ENCODE measurements around the gene PEX10.
"Not testable (repeated sequence)": the region's sequence is repeated elsewhere in the genome, so short reads cannot be mapped to it uniquely, and the experiment has no call there.

The PEX10 gene

GRCh38 chr1:2412395-2412772, at the start of gene PEX10:
Gene PEX10, minus strand, starts transcription at chr1:2412564. Its CDS starts 62 bp downstream, at chr1:2412502.
- peak within 1 kb of the TSS; percentile 87 to 89 for H3K4me3 ChIP-seq (replicated peaks in 1 of 2; ENCODE audit: low read depth in 2 of 2, low read length in 2 of 2)
- DNase-seq (ENCODE audit: low read depth in 2 of 2), result peak; percentile 95 to 96
- TF ChIP-seq CTCF (IDR thresholded peaks at IDR 0.05; ENCODE audit: low read depth, low read length), result no peak

- no peak for TF ChIP-seq CTCF (IDR thresholded peaks at IDR 0.05; ENCODE audit: low read depth, low read length)
- H3K4me3 ChIP-seq (replicated peaks in 1 of 2; ENCODE audit: low read depth in 2 of 2, low read length in 2 of 2), result no peak overlapping the region
- DNase-seq (ENCODE audit: low read depth in 2 of 2), result no peak
Measured at GRCh38 chr1:2460996-2461751, 48.8 kb upstream of the PEX10 start.

GRCh38 chr1:2460203-2460602, 47.8 kb upstream of the PEX10 start:
- TF ChIP-seq CTCF (IDR thresholded peaks at IDR 0.05; ENCODE audit: low read depth, low read length), result no peak
- no peak overlapping the region for H3K4me3 ChIP-seq (replicated peaks in 1 of 2; ENCODE audit: low read depth in 2 of 2, low read length in 2 of 2)
- DNase-seq (ENCODE audit: low read depth in 2 of 2), result no peak

- DNase-seq (ENCODE audit: low read depth in 2 of 2), result peak; percentile 44 to 70
- TF ChIP-seq CTCF (IDR thresholded peaks at IDR 0.05; ENCODE audit: low read depth, low read length), result no peak
- no peak overlapping the region for H3K4me3 ChIP-seq (replicated peaks in 1 of 2; ENCODE audit: low read depth in 2 of 2, low read length in 2 of 2)
Measured at GRCh38 chr1:2459757-2460156, 47.4 kb upstream of the PEX10 start.

- H3K4me3 ChIP-seq (replicated peaks in 1 of 2; ENCODE audit: low read depth in 2 of 2, low read length in 2 of 2); DNase-seq (ENCODE audit: low read depth in 2 of 2): not testable (repeated sequence)
Measured at GRCh38 chr1:2459102-2459753, 46.9 kb upstream of the PEX10 start.

- no peak overlapping the region for H3K4me3 ChIP-seq (replicated peaks in 1 of 2; ENCODE audit: low read depth in 2 of 2, low read length in 2 of 2)
- TF ChIP-seq CTCF (IDR thresholded peaks at IDR 0.05; ENCODE audit: low read depth, low read length), result no peak
- DNase-seq (ENCODE audit: low read depth in 2 of 2), result peak in 1 of 2 donors; percentile 19
Measured at GRCh38 chr1:2458687-2459086, 46.3 kb upstream of the PEX10 start.

GRCh38 chr1:2457444-2457843, 45.1 kb upstream of the PEX10 start:
- no peak for TF ChIP-seq CTCF (IDR thresholded peaks at IDR 0.05; ENCODE audit: low read depth, low read length)
- no peak for DNase-seq (ENCODE audit: low read depth in 2 of 2)
- H3K4me3 ChIP-seq (replicated peaks in 1 of 2; ENCODE audit: low read depth in 2 of 2, low read length in 2 of 2), result no peak overlapping the region

All from cardiac fibroblast (primary cell).